CD4-positive, alpha-beta T cell (primary cell): Measurements from ENCODE around the gene PAGR1. TPM values are rescaled to one million over a fixed set of nuclear protein-coding genes. Genes with fewer than 3 reads are reported as not detected.
A peak's percentile ranks its signal among the peaks of the same experiment; 100 is the strongest.

ENCODE experiments used
- ATAC-seq: fragments of 200-7000 bp; cut with Tn5 transposase; one replicate; pipeline ENCODE4 v1.10.0; 2022; ENCODE audit warnings: mild to moderate bottlenecking; ENCODE audit not compliant: poor library complexity
- CTCF ChIA-PET: fragments of 350-600 bp; sonication (Branson Sonifier 250); formaldehyde crosslinking; loops from one replicate; lab custom pipeline; 2021; ENCODE audit warnings: antibody characterized with exemption, inconsistent platforms; lab: Charles Lee
- POLR2A ChIA-PET: fragments of 350-600 bp; sonication (Branson Sonifier 250); formaldehyde crosslinking; loops from one replicate; lab custom pipeline; 2021; ENCODE audit warnings: antibody characterized with exemption, inconsistent platforms; lab: Charles Lee
- DNase-seq, 14 experiments: peaks; one replicate each; pipeline ENCODE4 v3.0.0-alpha.2; 2013 to 2020; ENCODE audit warnings: mixed read lengths in 2 of 14
- H3K27ac ChIP-seq, 2 donors: one replicate each; pipeline versions ENCODE4 v1.5.1 to v1.7.0; 2013; ENCODE audit warnings: low read length in 2 of 2, low read depth in 1 of 2, mild to moderate bottlenecking in 1 of 2
- H3K27me3 ChIP-seq, 2 experiments: 1 replicate in 1 of 2; 2 replicates in 1 of 2; pipeline versions ENCODE4 v1.6.1 to v1.7.0; 2013; ENCODE audit warnings: low read length in 2 of 2, control low read depth in 1 of 2, mild to moderate bottlenecking in 1 of 2, moderate library complexity in 1 of 2; ENCODE audit not compliant: insufficient read depth in 2 of 2, control insufficient read depth in 1 of 2
- H3K36me3 ChIP-seq: one replicate; pipeline ENCODE4 v1.6.1; 2013; ENCODE audit warnings: low read length, control low read depth; ENCODE audit not compliant: insufficient read depth
- H3K4me1 ChIP-seq: one replicate; pipeline ENCODE4 v1.6.1; 2013; ENCODE audit warnings: low read length, control low read depth; ENCODE audit not compliant: insufficient read depth
- H3K4me3 ChIP-seq: one replicate; pipeline ENCODE4 v1.5.1; 2013; ENCODE audit warnings: mild to moderate bottlenecking, low read length, moderate library complexity
- H3K9me3 ChIP-seq, 2 experiments: 1 replicate in 1 of 2; 2 replicates in 1 of 2; pipeline versions ENCODE4 v1.6.1 to v1.7.0; 2013; ENCODE audit warnings: low read length in 2 of 2, mild to moderate bottlenecking in 2 of 2, control low read depth in 1 of 2, moderate library complexity in 1 of 2; ENCODE audit not compliant: control insufficient read depth in 1 of 2, insufficient read depth in 1 of 2
- H3K27ac Mint-ChIP-seq: one replicate; pipeline ENCODE4 v1.8.0; 2020; ENCODE audit warnings: mixed read lengths
- H3K27me3 Mint-ChIP-seq: one replicate; pipeline ENCODE4 v1.8.0; 2021; ENCODE audit warnings: mixed read lengths
- H3K36me3 Mint-ChIP-seq: one replicate; pipeline ENCODE4 v1.8.0; 2021; ENCODE audit warnings: low read depth, mixed read lengths
- H3K4me1 Mint-ChIP-seq: one replicate; pipeline ENCODE4 v1.8.0; 2021; ENCODE audit warnings: low read depth, mixed read lengths
- H3K4me3 Mint-ChIP-seq: one replicate; pipeline ENCODE4 v1.8.0; 2020; ENCODE audit warnings: mild to moderate bottlenecking, mixed read lengths
- H3K9me3 Mint-ChIP-seq: one replicate; pipeline ENCODE4 v1.8.0; 2020; ENCODE audit warnings: mixed read lengths
- CTCF ChIP-seq: fragments of 200-600 bp; IDR thresholded peaks from one replicate; pipeline ENCODE4 v1.8.0; 2022; ENCODE audit warnings: antibody characterized with exemption, mild to moderate bottlenecking
- intact Hi-C, 2 experiments: fragments of 100-400 bp; cut with DNase I in 1 of 2; cut with micrococcal nuclease in 1 of 2; formaldehyde crosslinking; loops; one replicate each; pipeline versions ENCODE4 v1.15.1 to v1.9.0; 2023 to 2025; cut with DNase I, micrococcal nuclease
- total RNA-seq, 174 experiments: library from RNA in 2 of 174; stranded (reverse) in 2 of 174; gene quantifications; one replicate each; pipeline ENCODE4 v1.2.3 and lab custom pipeline; 2021 to 2026

Gene PAGR1
- total RNA-seq, 2 experiments from 2014 or later = 20.3 TPM

DNA sequence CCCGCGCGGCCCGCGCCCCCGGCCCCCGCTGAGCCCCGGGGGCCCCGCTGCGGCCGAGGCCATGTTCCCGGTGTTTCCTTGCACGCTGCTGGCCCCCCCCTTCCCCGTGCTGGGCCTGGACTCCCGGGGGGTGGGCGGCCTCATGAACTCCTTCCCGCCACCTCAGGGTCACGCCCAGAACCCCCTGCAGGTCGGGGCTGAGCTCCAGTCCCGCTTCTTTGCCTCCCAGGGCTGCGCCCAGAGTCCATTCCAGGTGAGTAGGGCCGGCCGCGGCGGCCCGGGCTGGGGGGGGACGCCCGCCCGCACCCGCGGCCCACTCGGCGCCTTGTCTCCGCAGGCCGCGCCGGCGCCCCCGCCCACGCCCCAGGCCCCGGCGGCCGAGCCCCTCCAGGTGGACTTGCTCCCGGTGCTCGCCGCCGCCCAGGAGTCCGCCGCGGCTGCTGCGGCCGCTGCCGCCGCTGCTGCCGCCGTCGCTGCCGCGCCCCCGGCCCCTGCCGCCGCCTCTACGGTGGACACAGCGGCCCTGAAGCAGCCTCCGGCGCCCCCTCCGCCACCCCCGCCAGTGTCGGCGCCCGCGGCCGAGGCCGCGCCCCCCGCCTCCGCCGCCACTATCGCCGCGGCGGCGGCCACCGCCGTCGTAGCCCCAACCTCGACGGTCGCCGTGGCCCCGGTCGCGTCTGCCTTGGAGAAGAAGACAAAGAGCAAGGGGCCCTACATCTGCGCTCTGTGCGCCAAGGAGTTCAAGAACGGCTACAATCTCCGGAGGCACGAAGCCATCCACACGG lies 9.1 kb upstream of the PAGR1 start:
- ATAC-seq = no peak
- intact Hi-C loops = loop anchor here (1.0 to 5.0 kb wide), 9 partner anchors 9 to 260 kb away; partner anchors contain the start of genes ALDOA (in 1 of the 2), HIRIP3 (in 1 of the 2), INO80E (in 1 of the 2) and PAGR1 (in 1 of the 2)
- no peaks in the 10 kb centered on the region for H3K27me3 Mint-ChIP-seq

DNA sequence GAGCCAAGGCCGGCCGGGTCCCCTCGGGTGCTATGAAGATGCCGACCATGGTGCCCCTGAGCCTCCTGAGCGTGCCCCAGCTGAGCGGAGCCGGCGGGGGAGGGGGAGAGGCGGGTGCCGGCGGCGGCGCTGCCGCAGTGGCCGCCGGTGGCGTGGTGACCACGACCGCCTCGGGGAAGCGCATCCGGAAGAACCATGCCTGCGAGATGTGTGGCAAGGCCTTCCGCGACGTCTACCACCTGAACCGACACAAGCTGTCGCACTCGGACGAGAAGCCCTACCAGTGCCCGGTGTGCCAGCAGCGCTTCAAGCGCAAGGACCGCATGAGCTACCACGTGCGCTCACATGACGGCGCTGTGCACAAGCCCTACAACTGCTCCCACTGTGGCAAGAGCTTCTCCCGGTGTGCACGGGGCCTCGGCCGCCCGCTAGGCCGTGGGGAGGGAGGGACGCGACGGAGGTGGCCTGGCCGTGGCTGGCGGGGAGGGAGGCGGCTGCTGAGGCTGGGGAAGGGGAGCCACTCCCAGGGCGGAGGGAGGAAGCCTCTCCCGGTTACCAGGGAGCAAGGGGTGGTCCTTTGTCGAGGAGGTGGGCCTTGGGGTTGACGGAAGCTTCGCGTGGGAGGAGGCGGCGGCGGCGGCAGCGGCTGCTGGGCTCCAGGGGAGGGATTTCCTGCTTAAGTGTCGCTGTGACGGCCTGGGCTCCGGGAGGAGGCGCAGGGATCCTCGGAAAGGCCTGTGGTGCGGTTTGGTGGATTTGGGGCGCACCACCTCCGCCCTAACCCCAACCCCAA lies 8.3 kb upstream of the PAGR1 start:
- no peaks in the 10 kb centered on the region for H3K27me3 ChIP-seq
- peak overlapping the region; percentile 56 for H3K4me3 ChIP-seq
- DNase-seq (peak; percentile 75 to 97 (median 84)), ATAC-seq (peak; percentile 49)
- intact Hi-C loops = loop anchor here (1.0 to 5.0 kb wide), 9 partner anchors 9 to 260 kb away; partner anchors contain the start of genes ALDOA (in 1 of the 2), HIRIP3 (in 1 of the 2), INO80E (in 1 of the 2) and PAGR1 (in 1 of the 2)
- peaks cover 72% of the 10 kb centered on the region for H3K4me1 ChIP-seq
- TF ChIP-seq CTCF = peak; percentile 58
- Mint-ChIP-seq H3K9me3 (no peaks in the 10 kb centered on the region), H3K27me3 (no peaks in the 10 kb centered on the region), H3K4me3 (peak overlapping the region; percentile 95), H3K27ac (peak overlapping the region; percentile 98), H3K36me3 (peaks cover 60% of the 10 kb centered on the region), H3K4me1 (peaks cover 64% of the 10 kb centered on the region)
- peaks cover 30% of the 10 kb centered on the region for H3K36me3 ChIP-seq
- peak overlapping the region; percentile 67 to 92 for H3K27ac ChIP-seq
- POLR2A ChIA-PET = interaction anchor here (0.6 to 11.3 kb wide), 36 partner anchors 10 to 575 kb away, joined by 3 to 217 read pairs (median 5); partner anchors contain the start of genes ALDOA, C16orf54, CDIPT and CORO1A
- CTCF ChIA-PET = interaction anchor here (0.5 to 3.4 kb wide), 32 partner anchors 9 to 225 kb away, joined by 3 to 93 read pairs (median 4); partner anchors contain the start of genes C16orf54, CDIPT, KCTD13 and KIF22
- H3K9me3 ChIP-seq = no peaks in the 10 kb centered on the region

More for the DNA sequence above, 9.1 kb upstream of the PAGR1 start:
- peaks cover 59% of the 10 kb centered on the region for H3K4me1 Mint-ChIP-seq
- Histone ChIP-seq H3K27me3 (no peaks in the 10 kb centered on the region), H3K4me3 (peak overlapping the region; percentile 63), H3K36me3 (peaks cover 30% of the 10 kb centered on the region), H3K27ac (peak overlapping the region; percentile 34 to 92), H3K4me1 (peaks cover 65% of the 10 kb centered on the region), H3K9me3 (no peaks in the 10 kb centered on the region)
- POLR2A ChIA-PET = interaction anchor here (0.6 to 11.3 kb wide), 29 partner anchors 10 to 377 kb away, joined by 3 to 217 read pairs (median 6); partner anchors contain the start of genes ALDOA, C16orf54, CDIPT and CORO1A
- peak overlapping the region; percentile 98 for H3K27ac Mint-ChIP-seq
- CTCF ChIA-PET = interaction anchor here (0.5 to 3.4 kb wide), 23 partner anchors 10 to 207 kb away, joined by 3 to 93 read pairs (median 4); partner anchors contain the start of genes C16orf54, CDIPT, KCTD13 and KIF22
- peaks cover 65% of the 10 kb centered on the region for H3K36me3 Mint-ChIP-seq
- no peak for TF ChIP-seq CTCF
- no peaks in the 10 kb centered on the region for H3K9me3 Mint-ChIP-seq
- peak overlapping the region; percentile 95 for H3K4me3 Mint-ChIP-seq
- peak in 10 of 14 experiments; percentile 31 to 75 (median 52) for DNase-seq
